Inflammatory macrophage (primary cell): ENCODE measurements around the gene ZBTB46.

Experiments
- DNase-seq, 2 donors: peaks; one replicate each; pipeline ENCODE4 v3.0.0-alpha.2; 2020 to 2022

ZBTB46 gene

DNA sequence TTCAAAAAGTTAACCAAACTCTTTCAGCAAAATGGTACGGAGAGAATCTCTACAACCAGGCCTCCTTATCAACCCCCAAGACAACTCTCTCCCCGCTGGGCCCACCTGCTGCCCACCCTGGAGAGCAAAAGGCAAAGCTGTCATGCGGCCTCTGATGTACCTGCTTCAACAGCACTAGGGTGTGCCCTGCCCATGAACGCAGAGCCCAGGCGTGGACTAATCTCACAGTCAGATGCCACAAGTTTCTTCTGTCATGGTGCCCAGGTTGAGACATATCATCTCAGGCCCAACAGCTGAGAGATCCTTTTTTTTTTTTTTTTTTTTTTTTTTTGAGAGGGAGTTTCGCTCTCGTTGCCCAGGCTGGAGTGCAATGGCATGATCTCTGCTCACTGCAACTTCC, 65.2 kb downstream of the ZBTB46 start:
- DNase-seq, result no peak

DNA sequence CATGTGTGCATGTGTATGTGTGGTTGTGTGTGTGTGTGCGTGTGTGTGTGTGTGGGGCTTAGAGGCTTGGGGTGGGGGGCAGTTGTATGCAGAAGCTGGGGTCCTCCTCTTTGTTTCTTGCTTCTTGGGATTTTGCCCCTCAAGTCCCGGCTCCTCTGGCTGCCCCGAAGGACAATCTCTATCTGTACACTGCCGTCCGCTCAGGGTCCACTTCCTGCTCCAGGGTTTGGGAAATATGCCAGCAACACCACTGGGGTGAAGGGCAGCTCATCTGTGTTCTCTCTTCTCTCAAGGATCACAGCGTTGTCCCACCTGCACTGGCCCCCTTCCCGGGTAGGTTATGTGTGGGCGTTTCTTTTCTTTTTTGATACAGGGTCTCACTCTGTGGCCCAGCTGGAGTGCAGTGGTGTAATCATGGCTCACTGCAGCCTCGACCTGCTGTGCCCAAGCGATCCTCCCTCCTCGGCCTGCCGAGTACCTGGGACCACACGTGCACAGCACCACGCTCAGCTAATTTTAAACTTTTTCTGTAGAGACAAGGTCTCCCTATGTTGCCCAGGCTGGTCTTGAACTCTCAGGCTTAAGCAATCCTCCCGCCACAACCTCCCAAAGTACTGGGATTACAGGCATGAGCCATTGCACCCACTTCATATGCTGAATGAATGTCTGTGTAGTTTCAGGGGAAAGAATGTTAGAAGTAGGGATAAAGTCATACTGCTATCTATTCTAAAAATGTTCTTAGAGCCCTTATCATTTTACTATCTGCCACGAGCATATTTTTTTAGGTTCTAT, 65.8 kb downstream of the ZBTB46 start:
- DNase-seq, result no peak

DNA sequence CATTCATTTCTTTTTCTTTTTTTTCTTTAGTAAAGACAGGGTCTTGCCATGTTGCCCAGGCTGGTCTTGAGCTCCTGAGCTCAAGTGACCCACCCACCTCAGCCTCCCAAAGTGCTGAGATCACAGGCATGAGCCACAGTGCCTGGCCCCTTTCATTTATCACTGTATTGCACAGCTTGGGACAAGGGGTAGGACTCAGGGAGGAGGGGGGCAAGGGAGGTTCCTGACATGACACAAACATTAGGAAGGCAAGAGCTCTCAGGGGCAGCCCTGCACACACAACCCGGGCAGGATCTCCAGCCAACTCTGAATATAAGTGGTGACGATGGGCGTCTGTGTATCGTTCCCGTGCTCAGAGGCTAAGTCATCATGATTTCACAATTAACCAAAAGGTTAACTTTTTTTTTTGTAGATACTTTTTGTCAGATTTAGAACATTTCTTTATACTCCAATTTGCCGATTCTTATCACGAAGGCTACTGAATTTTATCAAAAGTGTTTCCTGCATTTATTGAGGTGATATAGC, 71.6 kb downstream of the ZBTB46 start:
- no peak for DNase-seq

DNA sequence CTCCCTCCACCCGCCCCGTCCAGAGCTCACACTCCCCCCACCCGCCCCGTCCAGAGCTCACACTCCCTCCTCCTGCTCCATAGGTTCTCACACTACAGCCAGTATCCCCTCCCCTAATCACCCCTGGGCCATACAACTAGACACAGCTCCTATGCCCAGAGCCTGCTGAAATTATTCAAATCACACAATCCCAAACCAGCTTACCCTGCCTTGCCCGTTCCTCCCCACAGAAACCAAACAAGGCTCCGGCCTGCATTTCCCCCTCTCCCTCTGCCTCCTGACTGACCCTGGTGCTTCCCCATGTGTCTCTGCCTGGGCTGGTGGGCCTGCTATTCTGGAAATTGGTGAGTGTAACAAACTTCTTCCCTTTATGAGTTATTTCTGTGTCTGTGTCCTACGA, 72.9 kb downstream of the ZBTB46 start:
- DNase-seq, result no peak

DNA sequence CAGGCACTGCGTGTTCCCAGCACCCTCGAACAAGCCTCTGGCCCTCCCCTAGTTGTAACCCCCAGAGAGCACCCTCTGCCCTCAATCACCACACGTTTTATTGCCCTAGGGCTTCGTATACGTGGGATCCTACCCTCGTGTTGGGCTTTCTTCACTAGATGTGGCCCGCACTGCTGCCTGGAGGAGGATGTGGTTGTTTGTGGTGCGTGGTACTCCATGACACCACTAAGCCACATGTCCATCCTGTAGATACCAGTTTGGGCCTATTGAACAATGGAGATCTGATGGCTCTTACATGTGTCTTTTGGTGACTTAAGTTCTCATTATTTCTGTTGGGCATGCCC, 74.4 kb downstream of the ZBTB46 start:
- no peak for DNase-seq

DNA sequence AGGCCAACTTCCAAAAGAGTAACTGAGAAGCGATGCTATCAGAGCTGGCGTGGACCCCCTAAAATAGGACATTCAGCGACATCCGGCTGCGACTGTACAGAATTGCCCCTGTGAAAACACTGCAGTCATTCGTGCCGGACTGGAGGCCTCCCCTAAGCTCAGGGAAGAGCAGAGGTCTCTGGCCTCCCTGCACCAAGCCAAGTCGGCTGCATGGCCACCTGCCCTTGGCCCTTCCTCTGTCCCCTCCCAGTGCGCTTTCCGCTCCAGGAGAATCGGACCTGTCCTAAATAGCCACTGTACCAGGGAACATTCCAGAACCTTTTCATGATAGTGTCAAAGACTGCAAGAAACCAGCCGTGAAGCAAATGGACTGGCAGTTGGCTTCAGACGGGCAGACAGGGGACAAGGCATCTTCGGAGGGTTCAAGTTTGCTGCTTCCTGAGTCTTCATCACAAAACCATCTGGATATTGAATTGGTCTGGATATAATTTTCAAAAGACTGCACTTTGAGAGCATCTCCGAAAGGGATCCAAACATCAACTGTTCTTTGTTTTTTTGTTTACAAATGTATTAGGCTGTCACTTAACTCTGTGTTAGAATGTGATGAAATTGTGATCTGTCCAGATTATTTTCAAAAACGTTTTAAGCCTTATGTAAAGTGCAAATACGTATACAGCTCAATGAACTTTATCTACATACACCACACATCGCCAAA, 75.0 kb downstream of the ZBTB46 start:
- DNase-seq, result no peak

DNA sequence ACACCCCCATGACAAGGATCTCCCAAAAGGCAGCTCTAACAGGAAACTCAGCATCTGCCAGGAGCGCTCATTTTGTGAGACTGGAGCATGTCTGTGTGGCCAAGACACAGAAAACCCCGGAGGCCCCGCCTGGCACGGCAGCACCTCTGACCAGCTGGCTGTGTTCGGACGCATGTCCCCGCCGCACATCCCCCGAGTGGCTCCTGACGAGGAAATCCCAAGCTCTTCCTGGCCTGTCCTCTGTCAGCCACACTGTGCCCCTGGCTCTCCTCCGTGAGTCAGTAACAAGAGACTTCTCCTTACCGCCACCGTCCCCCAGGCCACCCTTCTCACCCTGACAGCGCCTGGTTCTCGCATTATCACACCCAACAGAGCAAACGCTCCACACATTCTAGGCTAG, 77.1 kb downstream of the ZBTB46 start:
- no peak for DNase-seq

DNA sequence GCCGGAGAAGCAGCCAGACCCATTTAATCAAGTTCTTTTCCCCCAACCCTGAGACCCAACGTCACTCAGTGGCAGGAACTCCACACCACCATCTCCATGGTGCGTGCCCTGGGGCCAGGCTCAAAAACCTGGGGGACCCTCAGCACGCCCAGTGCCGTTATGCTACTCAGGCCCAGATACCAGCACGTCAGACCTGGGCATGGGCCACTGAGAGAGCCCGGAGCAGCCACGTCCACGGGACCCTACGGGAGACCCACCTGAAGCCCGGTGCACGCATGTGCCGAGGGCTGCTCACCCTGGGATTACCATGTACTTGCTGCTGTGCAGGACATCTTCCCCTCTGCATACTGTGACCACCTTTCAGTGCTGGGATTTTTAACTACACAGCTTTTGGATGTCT, 77.7 kb downstream of the ZBTB46 start:
- no peak for DNase-seq

DNA sequence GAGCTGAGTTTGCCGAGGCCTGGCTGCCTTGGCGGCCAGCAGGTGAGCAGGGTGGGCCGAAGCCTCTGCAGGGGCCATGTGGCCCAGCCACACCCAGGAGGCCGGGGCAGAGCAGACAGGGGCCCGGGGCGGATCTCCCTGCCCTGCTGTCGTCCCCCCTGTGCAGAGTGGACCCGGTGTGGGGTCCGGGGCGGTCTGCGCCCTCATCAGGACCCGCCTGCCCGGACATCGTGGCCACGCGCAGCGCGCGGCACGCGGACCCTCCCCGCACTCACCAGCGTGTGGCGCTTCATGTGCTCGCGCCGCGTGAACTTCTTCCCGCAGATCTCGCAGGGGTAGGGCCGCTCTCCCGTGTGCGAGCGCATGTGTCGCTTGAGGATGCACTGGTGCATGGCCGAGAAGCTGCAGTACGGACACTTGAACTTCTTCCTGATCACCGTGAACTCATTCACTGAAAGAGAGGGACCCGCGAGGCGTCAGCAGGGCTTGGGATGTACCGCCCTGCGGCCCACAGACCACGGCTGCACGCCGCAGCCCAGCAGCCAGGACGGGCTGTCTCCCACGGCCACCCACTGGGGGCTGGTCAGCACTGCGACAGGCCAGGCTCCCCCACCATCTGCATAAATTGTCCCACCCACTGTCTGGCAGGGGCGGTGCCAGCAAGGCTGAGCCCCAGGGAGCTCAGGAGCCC, 78.5 kb downstream of the ZBTB46 start:
- DNase-seq, result no peak

DNA sequence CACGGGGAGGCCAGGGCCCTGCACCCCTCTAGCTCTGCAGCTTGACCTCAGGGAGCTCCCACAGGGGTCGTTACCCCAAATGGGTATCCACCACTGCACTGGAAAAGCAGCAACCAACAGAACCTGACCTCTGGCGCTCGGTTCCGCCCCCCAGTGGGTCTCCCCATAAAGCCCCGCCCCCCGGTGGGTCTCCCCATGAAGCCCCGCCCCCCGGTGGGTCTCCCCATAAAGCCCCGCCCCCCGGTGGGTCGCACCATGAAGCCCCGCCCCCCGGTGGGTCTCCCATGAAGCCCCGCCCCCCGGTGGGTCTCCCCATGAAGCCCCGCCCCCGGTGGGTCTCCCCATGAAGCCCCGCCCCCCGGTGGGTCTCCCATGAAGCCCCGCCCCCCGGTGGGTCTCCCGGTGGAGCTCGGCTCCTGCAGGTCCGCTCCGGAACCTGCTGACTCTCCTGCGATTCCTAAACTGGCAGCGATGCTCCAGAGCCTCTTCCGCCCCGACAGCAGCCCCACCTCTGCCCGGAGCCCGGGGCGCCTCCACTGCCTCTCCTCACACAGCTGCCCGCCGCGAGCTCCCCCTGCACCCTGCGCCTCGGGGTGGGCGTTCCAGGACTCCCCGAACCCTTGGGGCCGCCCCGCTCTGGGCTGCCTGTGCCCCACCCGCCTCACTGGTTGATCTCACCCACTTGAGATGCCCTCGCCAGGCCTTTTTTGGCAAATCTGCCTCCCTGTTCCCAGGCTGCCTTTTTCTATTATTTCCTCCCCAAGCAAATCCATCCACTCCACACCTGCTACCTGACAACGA, 79.4 kb downstream of the ZBTB46 start:
- DNase-seq, result no peak

DNA sequence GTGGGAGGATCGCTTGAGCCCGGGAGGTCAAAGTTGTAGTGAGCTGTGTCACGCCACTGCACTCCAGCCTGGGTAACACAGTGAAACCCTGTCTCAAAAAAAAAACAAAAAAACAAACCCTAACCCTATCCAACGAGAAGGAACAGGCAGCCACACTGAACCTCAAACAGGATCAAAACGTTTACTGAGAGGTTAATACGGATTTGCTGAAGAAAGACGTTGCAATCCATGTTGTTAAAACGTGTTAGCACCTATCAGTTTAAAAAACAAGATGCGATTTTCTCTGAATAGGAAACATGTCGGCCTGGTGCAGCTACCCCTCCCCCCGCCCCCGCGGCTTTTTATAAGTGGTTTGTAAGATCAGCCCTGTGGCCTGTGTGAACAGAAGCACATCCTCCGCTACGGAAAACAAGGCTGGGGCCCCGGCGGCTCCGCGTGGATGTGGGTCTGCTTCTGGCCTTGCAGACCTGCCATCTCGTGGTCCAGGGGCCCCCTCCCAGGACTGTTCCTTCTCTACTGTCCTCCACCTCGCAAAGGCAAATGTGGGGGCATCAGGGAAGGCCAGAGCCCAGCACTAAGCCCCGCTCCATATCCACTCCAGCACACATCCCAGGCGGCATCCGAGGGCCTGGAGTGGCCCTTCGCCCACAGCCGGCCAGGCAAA, 80.1 kb downstream of the ZBTB46 start:
- DNase-seq, result no peak

DNA sequence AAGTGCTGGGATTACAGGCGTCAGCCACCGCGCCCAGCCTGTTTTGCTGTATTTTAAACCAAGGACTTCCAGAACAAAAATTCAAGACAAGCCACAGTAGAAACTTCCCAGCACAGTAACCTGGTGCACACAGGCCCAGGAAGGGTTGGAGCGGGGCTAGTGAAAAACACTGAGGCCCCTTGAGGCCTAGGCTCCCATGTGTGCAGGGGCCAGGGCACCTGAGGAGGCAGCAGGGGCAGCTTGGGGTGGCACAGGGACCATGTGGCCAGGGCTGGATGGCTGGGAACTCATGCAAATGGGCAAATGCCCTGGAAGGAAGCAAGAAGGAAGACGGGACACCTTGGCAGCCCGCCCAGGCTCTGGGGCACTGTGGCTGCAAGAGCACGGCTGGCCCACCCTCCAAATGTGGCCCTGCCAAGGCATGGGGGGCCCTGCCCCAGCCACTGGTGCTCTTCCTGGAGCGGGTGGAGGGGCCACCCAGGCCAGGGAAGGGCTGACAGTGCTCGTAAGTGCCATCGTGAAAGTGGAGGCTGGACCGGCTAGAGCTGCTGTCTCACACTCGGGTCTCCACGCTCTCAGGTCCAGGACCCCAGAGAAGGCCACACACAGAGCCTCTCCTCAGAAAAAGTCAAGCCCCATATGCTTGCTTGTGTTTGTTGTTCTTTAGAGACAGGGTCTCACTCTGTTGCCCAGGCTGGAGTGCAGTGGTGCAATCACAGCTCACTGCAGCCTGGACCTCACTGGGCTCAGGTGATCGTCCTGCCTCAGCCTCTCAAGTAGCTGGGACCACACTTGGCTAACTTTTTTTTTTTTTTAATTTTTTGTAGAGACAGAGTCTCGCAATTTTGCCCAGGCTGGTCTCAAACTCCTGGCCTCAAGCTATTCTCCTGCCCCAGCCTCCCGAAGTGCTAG, 81.2 kb downstream of the ZBTB46 start:
- no peak for DNase-seq

DNA sequence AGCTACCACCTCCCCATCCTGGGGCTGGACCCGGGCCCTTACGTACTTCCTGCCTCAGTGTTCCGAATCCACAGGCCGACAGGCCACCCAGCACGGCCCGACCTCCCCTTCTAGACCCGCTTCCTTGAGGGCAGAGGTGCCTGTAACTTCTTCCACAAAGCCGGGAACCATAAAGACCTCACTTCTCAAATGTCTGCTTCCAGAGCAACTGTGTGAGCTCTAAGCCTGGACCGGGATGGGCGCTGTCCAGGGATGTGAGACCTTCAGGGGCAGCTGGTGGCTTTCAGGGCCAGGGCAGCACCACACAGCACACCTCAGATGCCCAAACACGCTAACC, 82.2 kb downstream of the ZBTB46 start:
- no peak for DNase-seq

DNA sequence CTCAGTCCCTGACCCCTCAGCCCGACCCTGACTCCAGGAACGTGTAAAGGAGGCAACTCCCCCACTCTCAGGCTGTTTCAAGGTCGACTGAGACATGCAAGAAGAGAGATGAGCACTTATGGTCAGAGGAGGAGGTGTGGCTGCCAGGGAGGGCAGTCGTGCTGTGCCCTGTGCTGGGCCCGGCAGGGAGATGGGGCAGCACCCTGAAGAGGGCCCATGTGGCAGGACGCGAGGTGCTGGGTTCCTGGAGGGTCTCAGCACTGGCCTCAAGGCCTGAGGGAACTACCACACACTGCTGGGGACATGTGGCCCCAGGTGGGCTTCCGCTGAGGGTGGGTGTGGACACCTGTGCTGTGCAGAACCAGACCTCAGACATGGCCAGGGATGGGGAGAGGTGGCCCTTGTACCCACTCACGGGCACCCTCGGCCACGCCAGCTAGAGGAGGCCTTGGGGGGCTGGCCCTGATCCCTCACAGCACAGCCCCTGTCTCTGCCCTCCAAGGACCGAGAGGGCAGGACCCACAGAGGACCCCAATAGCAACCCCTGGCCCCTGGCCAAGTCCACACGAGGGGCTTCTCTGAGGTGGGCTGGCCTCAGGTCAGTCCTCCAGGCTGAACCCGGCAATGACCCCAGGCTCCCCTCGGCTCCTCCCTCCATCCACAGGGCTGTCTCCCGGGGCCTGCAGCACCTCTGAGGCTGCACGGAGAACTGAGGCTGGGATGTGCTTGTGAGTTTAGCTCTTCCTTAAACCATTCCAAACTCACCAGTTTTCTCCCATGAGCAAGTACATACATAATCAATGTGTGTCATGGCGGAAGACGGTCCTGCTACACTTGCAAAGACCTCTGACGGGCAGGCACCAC, 82.8 kb downstream of the ZBTB46 start:
- no peak for DNase-seq

DNA sequence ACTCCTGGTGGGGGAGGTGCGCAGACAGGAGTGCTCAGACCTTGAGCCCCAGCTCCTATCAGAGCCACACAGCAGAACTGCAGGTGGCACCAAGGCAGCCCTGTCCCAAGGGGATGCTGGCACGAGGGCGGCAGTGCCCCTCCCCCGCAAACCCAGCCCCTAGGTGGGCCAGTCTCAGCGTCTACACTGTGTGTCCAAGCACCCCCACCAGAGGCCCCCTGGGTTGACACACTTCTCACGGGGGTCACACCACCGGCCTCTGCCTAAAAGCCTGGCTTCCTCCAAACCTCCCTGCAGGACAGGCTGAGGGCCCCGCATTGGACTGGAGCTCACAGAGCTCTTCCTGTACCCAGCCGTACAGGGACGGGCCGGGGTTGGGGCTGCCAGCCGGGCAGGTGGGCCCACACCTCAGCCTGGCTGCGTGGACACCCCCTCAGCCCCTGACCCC, 83.4 kb downstream of the ZBTB46 start:
- DNase-seq, result no peak

DNA sequence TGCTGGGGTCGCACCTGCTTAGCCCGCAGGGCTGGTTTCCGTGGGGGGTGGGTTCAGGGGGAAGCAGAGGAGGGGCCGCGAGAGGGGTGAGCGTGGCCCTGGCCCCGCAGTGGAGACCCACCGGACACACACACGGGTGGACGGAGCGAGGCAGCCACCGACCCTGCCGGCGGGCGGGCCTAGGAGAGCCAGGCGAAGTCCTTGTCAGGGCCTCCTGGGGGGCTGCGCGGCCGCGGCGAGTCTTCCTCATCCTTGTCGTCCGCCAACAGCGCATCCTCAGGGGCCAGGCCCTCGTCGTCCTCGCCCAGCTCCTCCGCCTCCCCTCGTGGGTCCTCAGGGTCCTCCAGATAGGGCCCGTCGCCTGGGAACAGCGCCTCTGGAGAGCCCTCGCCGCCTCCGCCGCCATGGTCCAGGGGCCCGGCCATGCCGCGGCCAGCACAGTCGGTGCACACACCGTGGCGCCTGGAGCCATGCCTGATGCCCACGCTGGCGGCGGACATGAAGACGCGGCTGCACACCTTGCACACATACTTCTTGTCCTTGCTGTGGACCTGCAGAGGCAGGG, 84.2 kb downstream of the ZBTB46 start:
- no peak for DNase-seq

DNA sequence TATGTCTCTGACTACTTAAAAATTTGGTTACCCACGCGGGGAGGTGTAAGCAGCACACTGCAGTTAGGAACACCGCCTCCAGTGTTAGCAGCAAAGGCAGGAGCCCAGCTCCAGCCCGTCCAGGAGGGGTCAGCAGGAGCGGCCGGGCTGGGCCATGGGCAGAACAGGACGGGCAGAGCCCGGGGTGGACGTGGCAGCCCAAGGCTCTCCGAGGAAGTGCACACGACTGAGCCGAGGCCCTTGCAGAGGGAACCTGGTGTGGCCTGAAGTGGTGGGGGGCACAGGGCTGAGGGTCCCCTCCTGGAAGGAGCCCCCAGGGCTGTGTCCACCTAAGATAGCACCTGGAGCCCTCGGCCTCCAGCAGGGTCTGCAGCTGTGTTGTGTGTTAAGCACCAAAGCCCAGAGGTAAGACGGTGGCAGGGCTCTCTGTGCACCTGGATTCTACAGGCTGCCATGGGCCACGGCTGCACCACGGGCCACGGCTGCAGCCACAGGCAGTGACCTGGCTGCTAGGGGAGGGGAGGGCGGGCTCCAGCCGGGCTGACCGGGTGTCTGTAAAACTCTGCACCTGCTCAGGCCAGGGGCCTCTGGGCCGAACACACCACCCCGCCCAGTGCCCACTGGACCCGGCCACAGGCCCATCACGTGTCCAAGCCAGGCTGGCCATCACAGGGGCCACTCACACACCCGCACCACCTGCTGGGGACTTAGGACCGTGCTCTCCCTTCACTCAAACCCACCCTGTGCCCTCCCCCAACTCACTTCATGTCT, 84.9 kb downstream of the ZBTB46 start:
- no peak for DNase-seq

DNA sequence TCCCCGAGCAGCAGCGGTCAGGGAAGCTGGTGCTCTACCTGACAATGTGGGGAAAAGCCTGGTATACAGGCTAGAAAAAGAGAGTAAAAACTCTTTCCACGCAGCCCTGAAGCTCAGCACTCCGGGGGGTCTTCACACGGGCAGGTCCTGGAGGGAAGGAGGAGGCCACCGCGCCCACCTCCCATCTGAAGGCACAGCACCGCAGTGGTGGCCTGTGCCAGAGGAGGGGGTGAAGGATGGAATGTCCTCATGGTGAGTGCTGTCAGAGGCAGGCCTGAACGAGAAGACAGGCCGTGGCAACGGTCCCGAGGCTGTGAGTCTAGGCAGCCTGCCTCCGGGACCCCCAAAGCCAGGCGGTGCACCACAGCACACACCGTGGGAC, 85.6 kb downstream of the ZBTB46 start:
- DNase-seq, result no peak
